K562 (cell line): Measurements from ENCODE around the gene ADAM8. TPM values are rescaled to one million over a fixed set of nuclear protein-coding genes. Genes with fewer than 3 reads are reported as not detected.

Experiments used
- ARID1B ChIP-seq: fragments of 450-650 bp; IDR thresholded peaks from 2 replicates; pipeline ENCODE4 v1.6.1; 2016; ENCODE audit warnings: antibody characterized with exemption, mild to moderate bottlenecking, inconsistent platforms
- CBFA2T3 ChIP-seq: fragments of 450-650 bp; IDR thresholded peaks from 2 replicates; pipeline ENCODE4 v1.6.1; 2017
- CBX8 ChIP-seq: fragments of 200-600 bp; sonication (generic); IDR thresholded peaks from 2 replicates; pipeline ENCODE4 v1.6.1; 2012; ENCODE audit warnings: borderline replicate concordance, mixed run types, low read depth, mild to moderate bottlenecking, moderate library complexity, mixed read lengths, low read length, control low read depth, inconsistent platforms; ENCODE audit not compliant: poor library complexity, severe bottlenecking; ENCODE audit errors: extremely low read depth
- FOXJ3 ChIP-seq: sonication (generic); formaldehyde crosslinking; IDR thresholded peaks from 2 replicates; pipeline ENCODE4 v1.4.0; 2020; ENCODE audit warnings: mild to moderate bottlenecking, missing genetic modification reagents
- MCM5 ChIP-seq: fragments of 450-650 bp; IDR thresholded peaks from 2 replicates; pipeline ENCODE4 v1.6.1; 2016; ENCODE audit warnings: low read depth
- MTA2 ChIP-seq: fragments of 450-650 bp; IDR thresholded peaks from 2 replicates; pipeline ENCODE4 v1.6.1; 2016; ENCODE audit warnings: low read depth
- NFE2 ChIP-seq: IDR thresholded peaks from 2 replicates; pipeline ENCODE4 v1.6.1; 2014; ENCODE audit warnings: antibody characterized with exemption, low read depth
- NR2C2 ChIP-seq, 2 experiments: fragments of 200-800 bp in 1 of 2; sonication (Bioruptor generic) in 1 of 2; sonication (generic) in 1 of 2; formaldehyde crosslinking in 1 of 2; IDR thresholded peaks; 2 replicates each; pipeline versions ENCODE4 v1.6.1 to v1.8.0; 2016 to 2022; ENCODE audit warnings: mild to moderate bottlenecking in 1 of 2, missing compliant biosample characterization in 1 of 2, missing genetic modification characterization in 1 of 2, missing genetic modification reagents in 1 of 2
- POLR2H ChIP-seq: IDR thresholded peaks from 2 replicates; pipeline ENCODE4 v1.6.1; 2016; ENCODE audit warnings: missing genetic modification characterization, low read depth, mild to moderate bottlenecking, control low read depth, missing compliant biosample characterization, moderate library complexity
- PRDM10 ChIP-seq: fragments of 450-650 bp; IDR thresholded peaks from 2 replicates; pipeline ENCODE4 v1.6.1; 2018; ENCODE audit not compliant: partially characterized antibody
- RBBP5 ChIP-seq: fragments of 200-600 bp; sonication (generic); IDR thresholded peaks from 2 replicates; pipeline ENCODE4 v1.6.1; 2012; ENCODE audit warnings: borderline replicate concordance, mild to moderate bottlenecking, low read length, control low read depth, inconsistent platforms; ENCODE audit not compliant: insufficient read depth, poor library complexity, severe bottlenecking
- RFX7 ChIP-seq: fragments of 250-450 bp; sonication (Bioruptor Pico); IDR thresholded peaks from 2 replicates; pipeline ENCODE4 v1.5.1; 2021; ENCODE audit warnings: mild to moderate bottlenecking
- SMAD4 ChIP-seq: fragments of 250-450 bp; sonication (Bioruptor Pico); conservative IDR thresholded peaks from 2 replicates; pipeline ENCODE4 v1.8.0; 2021; ENCODE audit warnings: inconsistent platforms, mild to moderate bottlenecking, moderate library complexity
- SNRNP70 ChIP-seq: fragments of 200-400 bp; formaldehyde crosslinking; optimal IDR thresholded peaks from 2 replicates; pipeline ENCODE3; 2017; ENCODE audit warnings: low read depth, low read length
- TBP ChIP-seq: optimal IDR thresholded peaks from 2 replicates; pipeline ENCODE3; 2011; ENCODE audit warnings: low read depth, low read length, improper control_type of control experiment
- ZFP1 ChIP-seq: fragments of 450-650 bp; formaldehyde crosslinking; IDR thresholded peaks from 2 replicates; pipeline ENCODE4 v1.4.0; 2020; ENCODE audit warnings: mild to moderate bottlenecking, mixed read lengths
- ZNF121 ChIP-seq: sonication (generic); formaldehyde crosslinking; conservative IDR thresholded peaks from 2 replicates; pipeline ENCODE4 v1.8.0; 2022; ENCODE audit warnings: missing genetic modification reagents
- ZNF146 ChIP-seq: IDR thresholded peaks from one replicate; pipeline ENCODE4 v1.6.1; 2018; ENCODE audit warnings: missing compliant biosample characterization; ENCODE audit not compliant: unreplicated experiment
- polyA plus RNA-seq, 8 experiments: library from polyadenylated mRNA; depleted of rRNA in 4 of 8; stranded (reverse) in 5 of 8; unstranded in 3 of 8; fragments of >200 nt; fragmentation: Nextera tagmentation in 2 of 8; fragmentation: Illumina TruSeq in 1 of 8; extraction: Ambion mirVana in 2 of 8; extraction: Trizol in 1 of 8; gene quantifications; 2 replicates each; pipeline versions ENCODE4 v1.2.1 to v1.2.3, GENCODE V29; 2011 to 2014; ENCODE audit warnings: inconsistent platforms in 1 of 8, missing spikeins in 1 of 8
- total RNA-seq, 7 experiments: library from RNA; depleted of rRNA in 6 of 7; stranded (reverse); fragments of >200 nt in 6 of 7; fragmentation: Illumina TruSeq in 2 of 7; extraction: Trizol in 2 of 7; gene quantifications; 2 replicates each; pipeline versions ENCODE4 v1.2.1 to v1.2.3, GENCODE V29; 2011 to 2021; ENCODE audit warnings: low replicate concordance in 1 of 7
- TF ChIP-seq, protein P1 (sequence below): sonication (generic); formaldehyde crosslinking; IDR thresholded peaks from 2 replicates; pipeline ENCODE4 v1.8.0; 2022; ENCODE audit warnings: missing genetic modification reagents, mild to moderate bottlenecking, moderate library complexity, borderline replicate concordance
- TF ChIP-seq, protein P2 (sequence below): fragments of 450-650 bp; formaldehyde crosslinking; IDR thresholded peaks from 2 replicates; pipeline ENCODE4 v1.4.0; 2022; ENCODE audit warnings: missing genetic modification characterization

ADAM8 gene
- total and polyA plus RNA-seq, 9 of the 15 experiments (the other 6 are each of a cell fraction or from before 2014, with no cell fraction given) = 0.07 to 7.0 (median 1.1) TPM

DNA sequence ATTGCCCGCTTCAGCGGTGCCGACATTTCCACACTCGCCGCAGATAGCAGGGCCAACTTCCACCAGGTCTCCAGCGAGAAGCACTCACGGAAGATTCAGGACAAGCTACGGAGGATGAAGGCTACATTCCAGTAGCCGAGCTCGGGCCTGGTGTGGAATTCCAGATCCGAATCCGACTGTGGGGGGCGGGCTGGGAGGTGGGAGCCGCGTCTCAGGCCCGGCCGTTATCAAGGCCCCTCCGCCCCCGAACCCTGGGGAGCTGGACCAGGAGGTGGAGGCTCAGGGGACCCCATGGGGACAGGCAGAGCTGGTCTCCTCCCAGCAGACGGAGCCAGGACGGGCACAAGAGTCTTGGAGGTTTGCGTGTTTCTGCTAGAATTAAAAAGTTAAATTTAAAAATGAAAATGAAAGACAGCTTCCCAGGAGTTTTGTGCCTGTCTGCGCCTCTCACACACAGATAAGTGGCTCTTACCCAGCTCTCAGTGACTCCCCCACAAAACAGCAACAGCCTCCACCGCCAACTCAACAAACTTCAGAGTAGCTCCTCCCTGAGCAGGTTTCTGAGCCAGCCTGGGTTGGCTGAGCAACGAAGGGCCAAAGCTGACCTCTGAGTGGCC, 51.8 kb downstream of the ADAM8 start (continued):
- 0 out of 2 replicates have a peak, but pooled peaks have one; percentile 21 for TF ChIP-seq SMAD4
- TF ChIP-seq ZNF121 (CRISPR knock-in tag) = no peak
- no peak for TF ChIP-seq RFX7 (CRISPR knock-in tag)
- TF ChIP-seq NFE2 = no peak
- TF ChIP-seq ARID1B = peak; percentile 68
- no peak for TF ChIP-seq ZNF146 (CRISPR knock-in tag)
- no peak for TF ChIP-seq POLR2H (tag)
- no peak for TF ChIP-seq CBX8
- peak; percentile 62; the same call in 1 of the 2 replicates for TF ChIP-seq FOXJ3 (CRISPR knock-in tag)
- TF ChIP-seq RBBP5 = peak; percentile 42
- TF ChIP-seq TBP = peak; percentile 36
- no peak; the same call in 1 of the 2 replicates for TF ChIP-seq CBFA2T3
- TF ChIP-seq PRDM10 = peak; percentile 40
- TF ChIP-seq, protein P1, sequence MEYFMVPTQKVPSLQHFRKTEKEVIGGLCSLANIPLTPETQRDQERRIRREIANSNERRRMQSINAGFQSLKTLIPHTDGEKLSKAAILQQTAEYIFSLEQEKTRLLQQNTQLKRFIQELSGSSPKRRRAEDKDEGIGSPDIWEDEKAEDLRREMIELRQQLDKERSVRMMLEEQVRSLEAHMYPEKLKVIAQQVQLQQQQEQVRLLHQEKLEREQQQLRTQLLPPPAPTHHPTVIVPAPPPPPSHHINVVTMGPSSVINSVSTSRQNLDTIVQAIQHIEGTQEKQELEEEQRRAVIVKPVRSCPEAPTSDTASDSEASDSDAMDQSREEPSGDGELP (CRISPR knock-in tag) = peak; percentile 16; the same call in 1 of the 2 replicates
- 0 out of 2 replicates have a peak, but pooled peaks have one; percentile 22 for TF ChIP-seq MTA2
- TF ChIP-seq NR2C2 (CRISPR knock-in tag; IDR thresholded peaks at IDR 0.05) = no peak
- no peak for TF ChIP-seq NR2C2 (tag; IDR thresholded peaks at IDR 0.05)
- TF ChIP-seq ZFP1 (CRISPR knock-in tag) = no peak
- no peak for TF ChIP-seq MCM5
- TF ChIP-seq SNRNP70 = no peak
- TF ChIP-seq, protein P2, sequence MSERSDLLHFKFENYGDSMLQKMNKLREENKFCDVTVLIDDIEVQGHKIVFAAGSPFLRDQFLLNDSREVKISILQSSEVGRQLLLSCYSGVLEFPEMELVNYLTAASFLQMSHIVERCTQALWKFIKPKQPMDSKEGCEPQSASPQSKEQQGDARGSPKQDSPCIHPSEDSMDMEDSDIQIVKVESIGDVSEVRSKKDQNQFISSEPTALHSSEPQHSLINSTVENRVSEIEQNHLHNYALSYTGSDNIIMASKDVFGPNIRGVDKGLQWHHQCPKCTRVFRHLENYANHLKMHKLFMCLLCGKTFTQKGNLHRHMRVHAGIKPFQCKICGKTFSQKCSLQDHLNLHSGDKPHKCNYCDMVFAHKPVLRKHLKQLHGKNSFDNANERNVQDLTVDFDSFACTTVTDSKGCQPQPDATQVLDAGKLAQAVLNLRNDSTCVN (CRISPR knock-in tag) = no peak
